ENCODE measurements around the gene ZXDC.

GRCh38 chr3:126414961-126415660, 60.6 kb downstream of the ZXDC start:
- TF ChIP-seq POLR2AphosphoS5 (IDR thresholded peaks at IDR 0.05; ENCODE audit: borderline replicate concordance, low read depth, low read length): no peak
- TF ChIP-seq EZH2 (IDR thresholded peaks at IDR 0.05): no peak

All from SK-N-MC (cell line).